M059J (cell line): Measurements from ENCODE around the gene CTDSP2. TPM values are rescaled to one million over a fixed set of nuclear protein-coding genes. Genes with fewer than 3 reads are reported as not detected.
"Not testable (repeated sequence)": the region's sequence is repeated elsewhere in the genome, so short reads cannot be mapped to it uniquely, and the experiment has no call there.

Experiments used
- DNase-seq: peaks from one replicate; pipeline ENCODE4 v3.0.0-alpha.2; 2012; ENCODE audit warnings: low read depth
- total RNA-seq: library from RNA; depleted of rRNA; stranded (reverse); fragments of >200 nt; shearing (Covaris generic); gene quantifications from 2 replicates; pipeline ENCODE4 v1.2.3, GENCODE V29; 2014

Gene CTDSP2
- total RNA-seq, 1 experiment from 2014 or later = 44.2 TPM

DNA sequence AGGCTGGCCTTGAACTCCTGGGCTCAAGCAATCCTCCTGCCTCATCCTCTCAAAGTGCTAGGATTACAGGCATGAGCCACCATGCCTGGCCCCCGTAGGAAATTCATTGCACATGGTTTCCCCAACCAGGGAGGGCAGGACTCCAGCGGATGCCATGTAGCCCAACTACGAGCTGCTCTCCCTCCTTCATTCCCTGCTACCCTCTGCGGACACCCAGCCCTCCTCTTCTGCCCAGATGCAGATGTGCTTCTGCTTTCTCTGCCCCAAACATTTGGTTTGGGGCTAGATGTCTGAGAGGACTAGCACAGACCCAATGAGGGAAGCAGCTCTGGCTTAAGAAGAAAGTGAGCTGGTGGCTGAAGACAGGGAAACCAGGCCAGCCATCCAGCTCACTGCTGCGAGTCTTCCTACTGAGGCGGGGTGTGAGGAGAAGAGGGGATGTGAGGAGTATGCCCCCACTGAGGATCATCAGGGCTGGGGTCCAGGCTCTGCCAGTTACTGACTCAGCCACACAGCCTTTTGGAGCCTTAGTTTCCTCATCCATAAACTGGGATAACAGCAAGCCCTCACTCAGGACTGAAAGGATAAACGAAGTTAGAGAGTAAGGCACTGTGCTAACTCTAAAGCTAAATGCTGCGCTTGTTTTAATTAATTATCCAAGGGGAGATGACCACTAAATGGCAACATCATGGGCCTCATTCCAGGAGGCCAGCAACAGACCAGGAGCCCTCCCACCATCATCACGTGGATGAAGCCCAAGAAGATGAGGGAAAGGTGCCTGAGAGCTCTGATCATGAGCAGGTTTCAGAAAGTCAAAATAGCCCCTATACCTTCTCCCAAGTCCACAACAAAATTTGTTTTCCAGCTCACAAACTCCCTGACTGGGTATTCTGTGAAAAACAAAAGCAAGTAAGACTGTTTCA is 10.9 kb downstream of the CTDSP2 start:
- DNase-seq = no peak

DNA sequence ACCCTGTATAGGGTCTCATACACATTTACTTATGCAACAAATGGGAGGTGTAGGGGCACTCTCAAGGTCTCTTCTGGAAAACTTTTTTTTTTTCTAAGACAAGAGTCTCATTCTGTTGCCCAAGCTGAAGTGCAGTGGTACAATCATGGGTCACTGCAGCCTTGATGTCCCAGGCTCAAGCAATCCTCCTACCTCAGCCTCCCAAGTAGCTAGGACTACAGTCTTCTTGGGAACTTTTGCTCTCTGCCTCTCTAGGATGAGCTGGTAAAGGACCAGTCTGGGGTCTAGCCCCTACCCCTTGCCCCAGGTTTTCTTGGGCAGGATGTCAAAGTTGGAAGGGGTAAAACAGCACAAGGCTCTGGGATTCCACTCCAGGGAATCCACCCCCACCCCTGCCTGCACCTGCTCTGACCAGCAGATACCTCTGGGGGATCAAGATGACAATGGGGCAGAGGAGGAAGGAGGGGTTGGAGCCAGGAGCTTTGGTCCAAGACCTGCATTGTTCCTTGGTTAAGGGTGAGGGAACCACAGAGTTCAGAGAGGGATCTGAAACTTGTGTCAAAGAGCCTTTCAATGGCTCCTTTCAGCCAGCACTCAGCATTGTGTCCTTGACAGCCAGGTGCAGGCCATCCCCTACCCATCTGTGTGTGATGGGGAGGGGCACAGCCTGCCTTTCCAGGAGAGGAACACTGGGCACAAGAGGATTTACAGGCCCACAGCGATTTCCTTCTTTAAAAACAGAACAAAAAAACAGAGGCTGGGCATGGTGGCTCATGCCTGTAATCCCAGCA is 12.2 kb downstream of the CTDSP2 start:
- no peak for DNase-seq

DNA sequence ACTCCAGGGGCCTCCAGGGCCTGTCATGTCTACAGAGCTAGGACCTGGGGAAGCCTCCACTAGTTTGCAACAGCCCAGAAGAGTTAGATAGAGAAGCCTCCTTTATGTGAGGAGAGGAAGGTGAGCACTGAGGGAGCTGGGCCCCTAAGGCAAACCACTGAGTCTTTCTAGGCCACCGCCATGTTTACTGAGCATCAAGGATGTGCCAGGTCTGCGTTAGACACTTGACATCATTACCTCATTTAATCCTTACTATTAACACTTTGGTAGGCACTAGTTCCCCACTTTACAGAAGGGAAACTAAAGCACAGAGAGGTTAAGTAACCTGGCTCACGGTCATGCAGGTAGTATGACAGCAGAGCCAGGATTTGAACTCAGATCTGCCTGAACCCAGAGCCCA is 12.9 kb downstream of the CTDSP2 start:
- DNase-seq = no peak

DNA sequence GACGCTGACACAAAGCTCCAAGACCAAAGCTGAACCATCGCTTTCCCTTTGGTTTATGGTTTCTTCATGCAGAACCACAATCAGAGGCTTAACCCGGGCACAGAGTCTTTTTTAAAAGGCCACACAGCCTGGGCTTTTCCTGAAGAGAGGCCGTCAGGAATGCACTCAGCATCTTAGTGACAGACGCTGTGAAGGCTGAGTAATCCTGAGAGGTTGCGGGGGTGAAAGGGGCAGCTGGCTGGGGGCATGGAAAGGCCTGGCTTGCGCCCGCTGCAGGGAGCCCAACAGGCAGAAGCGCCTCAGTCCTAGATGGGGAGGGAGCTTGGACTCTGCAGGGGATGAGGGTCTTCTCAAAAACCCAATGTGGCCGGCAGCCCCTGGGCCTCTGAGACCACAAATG is 13.6 kb downstream of the CTDSP2 start:
- DNase-seq = peak; percentile 43

- no peak for DNase-seq
Observed at GRCh38 chr12:57830393-57830792, 16.1 kb downstream of the CTDSP2 start.

- DNase-seq = no peak
Observed at GRCh38 chr12:57829025-57829777, 17.3 kb downstream of the CTDSP2 start.

DNA sequence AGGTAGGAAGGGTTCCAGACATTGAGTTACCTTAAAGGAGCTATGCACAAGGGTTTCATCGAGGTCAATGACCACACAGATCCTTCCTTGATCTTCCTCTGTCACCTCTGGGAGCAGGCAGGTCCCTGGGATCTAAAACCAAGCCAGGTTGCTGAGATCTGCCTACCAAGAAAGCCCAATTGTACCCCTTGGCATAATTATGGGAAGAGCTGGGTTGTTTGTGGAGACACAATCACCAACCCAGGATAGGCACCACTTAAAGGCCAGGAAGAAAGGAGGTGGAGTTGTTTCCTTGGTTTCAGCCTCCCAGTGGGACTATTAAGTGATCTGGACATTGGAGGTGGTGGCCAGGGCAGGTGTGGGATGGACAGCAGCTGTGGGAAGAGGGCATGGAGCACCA is 19.6 kb downstream of the CTDSP2 start:
- DNase-seq = no peak

DNA sequence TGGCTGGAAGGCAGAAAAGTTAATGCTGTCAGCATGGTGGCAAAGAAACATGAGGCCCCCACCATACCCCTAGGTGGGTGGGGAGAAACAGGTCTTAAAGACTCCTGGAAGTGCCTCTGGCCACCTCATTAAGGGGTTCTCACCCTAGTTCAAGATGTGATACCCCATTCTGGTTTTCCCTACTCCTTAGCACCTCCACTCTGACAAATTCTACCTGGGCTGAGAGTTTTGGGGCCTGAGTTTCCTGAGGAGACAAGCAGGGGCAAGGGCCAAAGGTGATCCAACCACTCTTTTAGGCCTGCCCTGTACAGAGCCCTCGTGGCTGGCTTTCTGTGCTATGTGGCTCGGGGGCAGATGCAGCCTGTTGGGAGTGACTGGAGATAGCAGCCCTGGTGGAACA is 20.1 kb downstream of the CTDSP2 start:
- DNase-seq = no peak

- no peak for DNase-seq
Observed at GRCh38 chr12:57825451-57825850, 21.1 kb downstream of the CTDSP2 start.

DNA sequence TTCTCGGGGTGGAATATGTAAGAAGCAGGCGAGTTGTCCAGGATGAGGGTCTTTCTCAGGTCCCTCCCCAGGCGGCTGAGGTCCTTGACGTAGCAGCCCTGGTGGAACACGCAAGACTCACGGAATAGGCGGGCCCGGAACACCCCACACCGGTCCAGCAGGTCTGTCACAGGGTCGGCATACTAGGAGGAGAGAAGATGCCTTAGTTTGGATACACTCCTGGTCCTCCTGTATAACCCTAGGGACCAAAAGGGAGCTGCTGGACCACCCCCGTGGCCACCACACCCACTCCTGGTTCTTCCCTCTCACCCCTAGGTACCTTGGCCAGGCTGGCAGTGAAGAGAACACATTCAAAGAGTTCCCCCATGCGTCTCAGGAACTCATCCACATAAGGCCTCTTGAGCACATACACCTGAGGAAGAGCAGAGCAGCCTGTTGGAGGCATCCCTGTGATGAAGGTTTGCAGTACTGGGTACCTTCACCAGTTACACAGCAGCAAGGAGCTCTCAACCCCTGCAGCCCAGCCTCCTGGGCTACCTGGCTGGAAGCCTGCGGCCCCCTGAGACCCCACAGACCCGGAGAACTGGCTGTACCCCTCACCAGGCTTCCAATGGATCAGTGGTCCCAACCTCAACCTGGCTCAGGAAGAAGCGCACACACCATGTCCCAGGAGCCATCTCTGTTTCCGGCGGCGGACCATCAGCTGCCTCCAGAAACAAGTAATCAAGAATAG is 22.5 kb downstream of the CTDSP2 start:
- no peak for DNase-seq

DNA sequence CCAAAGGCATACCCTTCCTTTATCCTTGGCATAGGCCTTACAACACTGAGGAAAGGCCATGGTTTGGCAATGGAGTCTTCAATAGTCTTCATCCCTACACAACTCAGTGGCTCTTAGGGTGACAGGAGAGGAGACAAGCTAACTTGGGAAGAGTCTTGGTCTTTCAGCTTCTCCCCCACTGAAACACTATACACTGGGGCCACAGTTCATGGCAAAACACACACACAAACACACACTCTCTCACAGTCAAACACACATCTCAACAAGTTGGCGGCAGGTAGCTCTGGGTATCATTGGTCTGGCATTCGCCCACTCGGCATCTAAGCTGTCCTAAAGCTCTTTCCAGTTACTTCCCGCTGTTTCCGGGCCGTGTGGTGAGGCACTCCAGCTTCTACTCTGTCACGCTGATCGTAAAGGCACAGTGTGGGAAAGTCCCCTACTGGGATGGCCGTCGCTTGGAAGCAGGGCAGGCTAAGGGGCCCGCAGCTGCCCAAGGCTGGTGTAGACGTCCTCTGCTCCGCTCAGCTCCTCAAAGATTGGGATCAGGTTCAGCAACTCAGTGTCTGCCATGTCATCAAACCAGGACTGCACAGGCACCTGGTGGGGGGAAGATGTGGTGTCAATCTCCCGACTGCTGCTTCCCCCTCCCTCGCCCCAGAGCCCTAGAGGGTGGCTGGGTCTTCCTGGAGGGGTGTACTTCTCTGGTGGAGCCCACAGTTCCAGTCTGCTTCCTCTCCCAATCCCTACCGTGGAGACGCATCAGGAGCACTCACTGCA is 23.2 kb downstream of the CTDSP2 start:
- no peak for DNase-seq

DNA sequence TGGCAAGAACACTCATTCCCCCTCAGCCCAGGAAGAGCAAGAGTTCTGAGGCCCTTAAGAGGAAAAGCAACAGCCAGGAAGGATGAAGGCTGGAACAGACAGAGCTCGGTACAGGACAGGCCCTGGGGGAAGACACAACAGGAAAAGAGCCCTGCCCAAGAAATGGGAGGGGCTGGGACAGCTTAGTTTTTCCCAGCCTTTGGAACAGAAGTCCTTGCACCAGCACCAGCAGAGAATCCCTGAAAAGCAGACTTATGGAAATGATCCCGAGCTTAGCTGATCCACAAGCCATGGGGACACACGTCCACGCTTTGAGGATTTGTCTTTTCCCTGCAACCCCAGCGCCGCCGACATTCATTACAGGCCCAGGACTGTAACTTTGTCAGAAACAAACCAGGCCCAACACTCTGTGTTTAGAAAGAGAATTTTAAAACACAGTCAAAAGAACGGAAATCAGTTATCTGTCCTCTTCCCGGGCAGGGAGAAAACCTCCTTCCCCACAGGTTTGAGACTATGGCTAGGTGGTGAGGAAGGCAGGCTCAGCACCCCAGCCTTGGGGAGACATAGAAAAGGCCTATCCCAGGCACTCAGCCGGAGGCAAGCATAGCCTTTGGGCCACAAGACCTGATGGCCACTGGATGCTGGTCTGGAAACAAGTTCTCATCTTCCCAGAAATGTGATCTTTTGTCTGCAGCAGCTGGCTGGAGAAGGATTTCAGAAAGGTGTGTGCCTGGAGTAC is 24.0 kb downstream of the CTDSP2 start:
- no peak for DNase-seq

DNA sequence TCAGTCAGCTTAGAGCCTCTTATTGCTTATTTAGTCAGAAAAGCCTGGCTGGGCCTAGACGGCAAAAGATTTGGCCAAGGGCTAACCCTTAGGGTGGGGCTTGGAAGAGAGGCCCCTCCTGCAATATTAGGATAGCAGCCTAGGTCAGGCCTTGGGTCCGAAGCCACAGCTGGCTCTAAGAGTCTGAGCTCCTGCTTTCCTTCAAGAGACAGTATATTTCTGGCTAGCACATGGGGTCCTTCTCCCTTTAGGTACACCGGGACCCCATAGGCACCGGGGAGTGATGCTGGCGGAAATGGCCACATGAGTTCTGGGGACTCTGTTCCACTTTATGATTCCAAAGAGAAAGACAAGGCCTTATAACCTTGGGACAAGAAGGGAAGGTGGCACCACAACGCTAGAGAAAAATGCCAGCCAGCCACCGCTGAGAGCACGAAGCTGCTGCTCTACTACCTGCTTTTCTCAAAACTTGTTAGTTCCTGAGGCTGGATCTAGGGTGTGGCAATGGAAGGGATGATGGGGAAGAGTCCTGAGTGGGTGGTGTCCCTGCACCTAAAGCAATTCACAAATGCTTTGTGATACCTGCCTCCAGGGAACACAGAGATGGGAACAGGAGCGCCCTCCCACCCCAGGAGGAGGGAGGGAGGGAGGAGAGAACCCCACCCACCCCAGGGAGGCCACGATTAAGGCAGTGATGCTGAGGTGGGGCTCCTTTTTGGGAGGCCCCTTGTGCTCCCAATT is 24.9 kb downstream of the CTDSP2 start:
- no peak for DNase-seq

GRCh38 chr12:57821015-57821414 is 25.5 kb downstream of the CTDSP2 start:
- not testable (repeated sequence) for DNase-seq

- not testable (repeated sequence) for DNase-seq
Observed at GRCh38 chr12:57820119-57820518, 26.4 kb downstream of the CTDSP2 start.

GRCh38 chr12:57817990-57818331 is 28.6 kb downstream of the CTDSP2 start:
- DNase-seq = not testable (repeated sequence)

GRCh38 chr12:57817261-57817989 is 29.1 kb downstream of the CTDSP2 start:
- no peak for DNase-seq

- no peak for DNase-seq
Observed at GRCh38 chr12:57816855-57817151, 29.7 kb downstream of the CTDSP2 start.
